GM03348 (cell line): ENCODE data around the gene SRL.
"Not testable (repeated sequence)": the region's sequence is repeated elsewhere in the genome, so short reads cannot be mapped to it uniquely, and the experiment has no call there.

ENCODE experiments used
- DNase-seq: peaks from one replicate; pipeline ENCODE4 v3.0.0; 2012; ENCODE audit warnings: low spot score

SRL gene

GRCh38 chr16:4226251-4227039 lies 15.4 kb downstream of the SRL start:
- no peak for DNase-seq

DNA sequence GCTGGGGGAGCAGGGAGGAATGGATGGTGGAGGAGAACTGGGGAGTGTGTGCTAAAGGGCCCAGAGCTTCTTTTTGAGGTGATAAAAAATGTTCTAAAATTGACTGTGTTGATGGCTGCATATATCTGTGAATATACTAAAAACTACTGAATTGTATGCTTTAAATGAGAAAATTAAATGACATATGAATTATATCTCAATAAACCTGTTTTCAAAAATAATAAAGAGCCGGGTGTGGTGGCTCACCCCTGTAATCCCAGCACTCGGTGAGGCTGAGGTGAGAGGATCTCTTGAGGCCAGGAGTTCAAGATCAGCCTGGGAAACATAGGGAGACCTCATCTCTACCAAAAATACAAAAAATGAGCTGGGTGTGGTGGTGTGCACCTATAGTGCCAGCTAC lies 16.8 kb downstream of the SRL start:
- no peak for DNase-seq

DNA sequence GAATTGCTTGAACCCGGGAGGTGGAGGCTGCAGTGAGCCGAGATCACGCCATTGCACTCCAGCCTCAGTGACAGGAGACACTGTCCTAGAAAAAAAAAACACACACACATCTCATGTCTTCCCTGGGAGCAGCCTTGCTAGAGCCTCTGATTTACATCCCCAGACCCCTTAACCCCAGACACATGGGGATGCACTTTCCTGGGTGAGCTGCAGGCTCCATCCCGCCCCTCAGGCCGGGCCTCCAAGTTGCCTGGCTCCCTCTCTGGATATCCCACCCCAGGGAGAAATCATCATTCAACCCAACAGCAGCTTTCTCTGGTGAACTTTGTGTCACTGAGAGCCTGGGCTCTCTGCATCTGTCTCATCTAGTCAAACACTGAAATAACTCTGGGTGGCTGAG lies 21.5 kb downstream of the SRL start:
- DNase-seq: no peak

DNA sequence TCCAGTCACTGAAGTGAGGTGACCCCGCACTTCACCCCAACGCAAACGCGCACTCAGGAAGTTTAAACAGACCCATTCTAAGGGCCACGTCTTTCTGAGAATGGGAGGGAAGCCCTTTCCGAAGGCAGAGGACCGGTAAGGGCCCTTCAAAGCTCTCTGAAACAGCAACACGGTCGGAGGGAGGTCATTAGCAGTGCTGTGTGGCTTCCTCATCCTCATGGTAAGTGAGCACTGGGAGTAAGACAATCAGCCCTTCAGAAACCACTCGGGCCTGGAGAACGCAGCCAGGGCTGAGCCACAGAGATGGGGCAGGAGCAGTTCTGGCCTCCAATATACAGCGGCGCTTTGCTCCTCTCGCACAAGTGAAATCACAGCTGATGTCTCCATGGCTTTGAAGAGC lies 23.7 kb downstream of the SRL start:
- no peak for DNase-seq

GRCh38 chr16:4217204-4218131 lies 24.4 kb downstream of the SRL start:
- DNase-seq: no peak

DNA sequence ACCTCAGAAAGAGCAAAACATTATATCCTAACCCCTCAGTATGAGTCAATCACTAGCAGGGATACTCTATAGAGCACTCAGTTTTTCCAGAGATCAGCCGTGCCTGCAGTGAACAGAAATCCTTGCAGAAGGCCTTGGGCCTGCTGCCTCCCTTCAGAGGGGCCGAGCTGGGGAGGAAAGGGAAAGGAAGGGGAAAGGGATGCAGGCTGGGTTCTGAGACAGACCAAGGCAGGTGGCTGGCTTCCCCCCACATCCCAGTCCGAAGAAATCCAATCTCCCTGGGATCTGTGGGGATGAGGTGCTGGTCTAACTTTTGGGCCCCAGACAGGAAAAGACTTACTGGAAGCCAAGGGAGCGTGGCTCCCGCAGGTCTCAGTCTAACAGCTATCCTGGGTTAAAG lies 25.3 kb downstream of the SRL start:
- DNase-seq: no peak

DNA sequence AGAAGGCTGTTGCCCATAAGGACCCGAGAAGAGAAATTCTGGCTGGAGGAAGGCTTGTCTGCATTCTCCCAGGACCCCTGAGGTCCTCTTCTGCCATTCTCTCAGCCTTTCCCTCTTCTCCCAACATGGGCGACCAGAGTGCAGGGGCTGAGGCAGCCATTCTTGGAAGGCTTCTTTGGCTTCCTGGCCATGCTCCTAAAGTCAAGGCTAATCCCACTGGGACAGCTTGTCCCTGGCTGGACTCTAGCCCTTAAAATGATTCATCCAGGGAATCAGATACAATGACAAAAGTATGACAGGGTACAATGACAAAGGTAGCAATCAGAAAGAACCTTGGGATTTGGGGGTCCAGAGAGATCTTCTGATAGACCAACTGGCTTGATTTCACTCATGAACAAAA lies 26.8 kb downstream of the SRL start:
- DNase-seq: no peak

DNA sequence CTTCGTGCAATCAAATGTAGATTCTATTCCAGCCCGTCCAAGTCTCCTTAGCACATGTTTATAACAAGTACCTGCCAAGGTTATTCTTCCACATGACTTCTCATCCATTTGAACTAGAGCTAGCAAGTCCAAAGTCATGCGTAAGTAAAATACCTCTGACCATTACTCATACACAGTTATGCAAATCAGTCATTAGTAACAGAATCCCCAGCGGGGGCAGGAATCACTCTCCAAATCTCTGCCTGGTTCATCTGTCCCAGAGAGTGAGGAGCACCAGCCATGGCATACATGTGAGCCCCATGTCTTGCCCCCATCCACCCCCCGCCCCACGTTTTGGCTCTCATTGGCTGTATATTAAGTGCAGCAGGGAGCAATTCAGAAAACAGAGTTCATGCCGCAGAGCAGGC lies 27.7 kb downstream of the SRL start:
- DNase-seq: peak; percentile 86

DNA sequence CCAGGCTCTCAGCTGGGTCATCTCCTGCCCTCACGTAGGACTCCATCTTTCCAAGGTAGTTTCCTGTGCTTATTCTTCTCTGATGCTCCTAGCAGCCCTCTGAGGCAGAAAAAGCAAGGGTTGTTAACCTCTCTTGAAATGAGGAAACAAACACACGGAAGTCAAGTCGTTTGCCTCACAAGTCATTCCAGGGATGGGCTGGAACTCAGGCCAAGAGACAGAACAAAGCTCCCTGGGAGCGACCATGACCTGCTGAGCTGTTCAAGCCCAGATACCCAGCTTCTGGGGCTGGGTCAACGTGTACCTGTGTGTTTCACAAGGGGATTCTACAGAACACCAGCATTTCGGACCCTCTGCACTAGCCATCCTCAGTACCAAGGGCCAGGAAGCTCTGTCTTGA lies 28.1 kb downstream of the SRL start:
- no peak for DNase-seq

GRCh38 chr16:4212934-4213296 lies 29.0 kb downstream of the SRL start:
- DNase-seq: peak; percentile 64

DNA sequence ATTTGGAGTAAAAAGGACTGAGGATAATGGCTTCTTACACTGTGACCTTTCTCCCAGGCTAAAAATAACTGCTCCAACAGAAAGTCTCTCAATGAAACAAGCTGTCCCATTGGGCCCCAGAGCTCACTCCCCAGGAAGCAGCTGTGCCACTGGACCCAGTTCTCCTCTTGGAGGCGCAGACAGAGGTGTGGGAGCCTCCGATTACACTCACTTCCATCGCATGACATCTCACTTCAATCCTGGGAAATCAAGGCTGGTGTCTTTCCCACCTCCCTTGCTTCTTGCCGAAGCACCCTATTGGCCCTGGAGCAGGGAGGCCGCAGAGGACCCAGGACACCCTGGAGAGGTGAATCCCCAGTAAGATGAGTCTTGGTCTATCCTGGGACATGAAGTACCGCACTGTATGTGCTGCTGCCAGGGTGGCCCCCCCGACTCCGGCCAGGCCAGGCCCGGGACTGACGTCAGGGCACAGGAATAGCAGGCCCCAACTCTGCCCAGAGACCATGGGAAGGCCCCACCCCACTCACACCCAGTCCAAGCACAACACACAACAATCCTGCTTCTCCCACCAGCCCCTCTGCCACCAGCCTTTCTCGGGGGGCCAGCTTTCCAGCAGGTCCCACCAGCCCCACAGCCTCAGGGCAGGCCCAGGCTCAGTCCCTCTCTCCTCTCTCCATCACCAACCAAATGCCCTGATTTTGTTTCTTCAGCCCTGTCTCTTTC lies 29.5 kb downstream of the SRL start:
- DNase-seq: no peak

DNA sequence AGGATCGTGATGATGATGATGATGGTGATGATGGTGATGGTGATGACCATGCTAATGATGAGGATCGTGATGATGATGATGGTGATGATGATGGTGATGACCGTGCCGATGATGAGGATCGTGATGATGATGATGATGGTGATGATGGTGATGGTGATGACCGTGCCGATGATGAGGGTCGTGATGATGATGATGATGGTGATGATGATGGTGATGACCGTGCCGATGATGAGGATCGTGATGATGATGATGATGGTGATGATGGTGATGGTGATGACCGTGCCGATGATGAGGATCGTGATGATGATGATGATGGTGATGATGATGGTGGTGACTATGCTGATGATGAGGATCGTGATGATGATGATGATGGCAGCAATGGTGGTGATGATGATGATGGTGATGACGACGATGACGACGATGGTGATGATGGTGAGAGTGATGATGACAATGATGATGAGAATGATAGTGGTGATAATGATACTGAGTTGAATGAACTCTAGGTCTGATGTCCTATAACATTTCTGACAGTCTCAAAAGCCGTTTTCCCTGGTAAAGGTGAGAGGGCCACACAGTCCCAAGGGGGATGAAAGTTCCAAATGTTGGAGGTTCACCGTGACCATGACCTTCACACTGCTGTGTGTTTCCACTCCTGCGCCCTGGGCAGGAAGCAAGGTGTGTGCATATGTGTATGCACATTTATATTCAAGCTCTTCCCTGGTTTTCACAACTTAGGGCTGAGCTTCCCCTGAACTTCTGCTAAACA lies 30.3 kb downstream of the SRL start:
- DNase-seq: not testable (repeated sequence)

GRCh38 chr16:4209666-4210065 lies 32.2 kb downstream of the SRL start:
- DNase-seq: no peak

- DNase-seq: no peak
Measured at GRCh38 chr16:4208341-4208751, 33.5 kb downstream of the SRL start.

DNA sequence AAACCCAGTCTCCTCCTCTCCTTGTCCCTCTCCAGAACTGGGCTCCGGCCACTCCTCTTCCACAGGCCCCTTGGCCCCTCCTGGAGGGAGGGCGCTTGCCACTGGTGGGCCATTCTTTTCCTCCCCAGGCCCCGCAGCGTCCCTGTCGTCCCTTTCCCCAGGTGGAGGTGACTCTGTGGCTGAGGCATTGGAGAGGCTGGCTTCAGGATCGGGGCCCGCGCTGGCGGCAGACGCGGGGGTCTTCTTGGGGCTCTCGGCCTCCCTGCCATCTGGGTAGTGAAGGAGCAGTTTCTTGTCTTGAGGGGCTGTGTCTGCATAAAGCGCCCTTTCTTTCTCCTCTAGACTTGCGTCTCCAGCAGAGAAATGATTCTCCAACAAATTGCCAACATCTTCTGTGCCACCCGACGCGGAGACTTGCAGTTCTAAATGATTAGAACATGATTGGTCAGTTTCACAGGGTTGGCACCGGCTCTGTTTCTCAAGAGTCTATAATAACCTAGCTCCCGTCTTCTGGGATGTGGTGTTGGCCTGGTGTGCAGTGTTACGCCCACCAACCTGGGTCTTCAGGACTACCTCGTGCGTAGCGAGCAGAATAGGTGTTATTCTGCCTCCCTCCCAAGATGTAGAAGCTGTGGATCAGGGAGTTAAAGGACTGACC lies 34.1 kb downstream of the SRL start:
- DNase-seq: no peak

- no peak for DNase-seq
Measured at GRCh38 chr16:4207229-4207628, 34.7 kb downstream of the SRL start.

GRCh38 chr16:4206680-4207079 lies 35.2 kb downstream of the SRL start:
- no peak for DNase-seq

DNA sequence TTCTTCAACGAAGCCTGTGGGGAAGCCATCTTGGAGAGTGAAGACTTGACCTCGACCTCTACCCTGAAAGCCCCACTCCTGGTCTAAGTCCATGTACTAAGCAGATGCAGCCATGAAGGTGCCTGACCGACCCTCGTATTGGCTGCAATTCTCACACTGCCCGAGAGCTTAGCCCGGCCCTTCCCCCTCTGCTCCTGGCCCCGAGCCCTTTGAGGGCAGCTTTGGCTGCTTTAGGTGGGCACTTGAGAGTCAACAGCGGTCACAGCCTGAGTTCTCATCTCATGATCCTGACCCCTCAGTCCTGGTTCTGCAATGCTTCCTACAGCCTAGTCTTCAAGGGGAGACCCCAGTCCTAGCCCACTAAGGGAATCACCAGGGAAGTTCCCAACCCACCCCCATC lies 35.9 kb downstream of the SRL start:
- no peak for DNase-seq

DNA sequence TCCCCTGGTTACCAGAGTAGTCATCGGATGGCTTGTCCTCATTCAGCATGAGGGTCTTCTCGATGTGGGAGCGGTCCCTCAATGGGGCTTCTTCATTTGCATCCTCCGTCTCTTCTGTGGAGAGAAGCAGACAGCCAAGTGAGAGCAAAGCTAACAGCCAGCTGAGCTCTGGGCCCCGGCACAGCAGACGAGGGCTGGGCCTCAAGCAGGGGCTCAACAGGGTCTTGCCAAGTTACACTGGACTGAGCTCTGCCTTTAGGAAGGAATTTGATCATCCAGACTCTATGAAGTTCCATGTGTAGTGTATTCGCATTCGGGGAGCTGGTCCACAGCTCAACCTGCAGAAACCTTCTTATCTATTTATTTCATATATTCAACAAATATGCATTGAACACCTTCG lies 37.4 kb downstream of the SRL start:
- no peak for DNase-seq

- DNase-seq: no peak
Measured at GRCh38 chr16:4203748-4204147, 38.1 kb downstream of the SRL start.

GRCh38 chr16:4202615-4203345 lies 39.1 kb downstream of the SRL start:
- DNase-seq: no peak
